HG03457 (cell line): ENCODE measurements around the gene MS4A10.

Experiments
- ATAC-seq: cut with Tn5 transposase; IDR thresholded peaks from one replicate; pipeline ENCODE4 v1.9.1; 2021; ENCODE audit warnings: moderate number of reproducible peaks; ENCODE audit not compliant: unreplicated experiment

Gene MS4A10

DNA sequence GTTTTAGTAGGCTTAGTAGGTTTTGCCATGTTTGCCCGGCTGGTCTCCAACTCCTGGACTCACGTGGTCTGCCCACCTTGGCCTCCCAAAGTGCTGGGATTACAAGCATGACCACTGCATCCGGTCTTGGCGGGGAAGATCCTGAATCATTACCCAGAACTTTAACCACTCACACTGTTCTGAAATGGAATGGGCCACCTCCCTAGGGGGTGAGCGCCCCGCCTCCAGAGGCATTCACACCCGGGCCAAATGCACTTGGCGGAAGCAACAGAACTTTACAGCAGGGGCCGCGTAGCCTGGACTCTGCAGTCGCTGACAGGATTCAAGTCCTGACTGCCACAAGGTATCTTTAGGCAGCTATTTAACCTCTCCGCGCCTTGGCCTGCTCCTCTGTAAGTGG is 62.1 kb downstream of the MS4A10 start:
- ATAC-seq = no peak

GRCh38 chr11:60847896-60848295 is 62.8 kb downstream of the MS4A10 start:
- no peak for ATAC-seq

DNA sequence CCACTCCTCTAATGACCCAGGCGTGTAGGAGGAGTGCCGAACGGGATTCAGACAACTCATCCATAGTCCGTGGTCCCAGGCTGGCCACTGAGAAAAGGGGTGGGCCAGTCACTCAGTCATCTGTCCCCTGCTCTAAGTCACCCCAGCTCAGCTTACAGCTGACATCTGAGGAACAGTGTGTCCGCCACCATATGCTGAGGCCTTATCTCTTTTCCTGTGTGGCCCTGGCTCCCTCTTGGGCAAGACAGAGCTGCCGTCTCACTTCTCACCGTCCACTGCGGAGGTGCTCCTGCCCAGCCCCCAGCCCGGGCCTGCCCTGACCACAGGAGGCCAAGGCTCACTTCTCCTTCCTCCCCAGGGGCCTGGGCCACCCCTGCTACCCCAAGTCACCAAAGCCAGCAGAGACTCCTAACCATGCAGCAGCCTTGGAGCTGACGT is 63.6 kb downstream of the MS4A10 start:
- no peak for ATAC-seq

DNA sequence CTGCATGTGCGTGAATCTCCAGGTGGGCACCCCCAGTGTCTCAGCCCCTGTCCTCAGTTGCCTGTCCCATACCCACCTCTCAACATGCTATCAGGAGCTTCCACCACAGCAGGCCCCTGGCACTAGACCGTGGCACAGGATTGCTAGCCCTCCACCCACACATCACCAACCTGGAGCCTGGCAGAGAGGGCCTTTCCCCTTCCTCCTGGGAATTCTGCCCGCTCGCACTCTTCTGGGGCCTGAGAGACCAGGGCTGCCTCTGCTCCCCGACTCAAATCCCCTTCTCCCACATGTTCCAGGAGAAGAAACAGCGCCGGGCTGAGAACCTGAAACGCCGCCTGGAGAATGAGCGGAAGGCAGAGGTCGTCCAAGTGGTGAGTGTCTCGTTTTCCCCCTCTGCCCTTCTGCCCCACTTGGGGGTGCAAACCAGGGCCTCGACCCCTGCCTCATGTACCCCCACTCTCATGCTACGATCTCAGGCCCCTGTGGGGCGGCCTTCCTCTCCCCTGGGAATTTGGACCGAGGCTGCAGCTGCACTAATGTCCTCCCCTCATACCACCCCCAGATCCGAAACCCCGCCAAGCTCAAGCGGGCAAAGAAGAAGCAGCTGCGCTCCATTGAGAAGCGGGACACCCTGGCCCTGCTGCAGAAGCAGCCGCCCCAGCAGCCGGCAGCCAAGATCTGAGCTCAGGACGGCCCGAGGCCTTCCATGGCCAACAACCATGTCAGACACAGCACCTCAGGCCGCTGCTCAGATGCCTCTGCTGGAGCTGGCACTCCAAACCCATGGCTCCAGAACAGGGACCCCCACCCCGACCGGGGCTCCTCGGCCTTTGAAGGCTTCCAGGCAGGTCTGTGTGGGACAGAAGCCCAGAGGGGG is 64.7 kb downstream of the MS4A10 start:
- no peak for ATAC-seq
